ENCODE data around the gene NAALADL2.
"Not testable (repeated sequence)": the region's sequence is repeated elsewhere in the genome, so short reads cannot be mapped to it uniquely, and the experiment has no call there.

Gene NAALADL2

DNA sequence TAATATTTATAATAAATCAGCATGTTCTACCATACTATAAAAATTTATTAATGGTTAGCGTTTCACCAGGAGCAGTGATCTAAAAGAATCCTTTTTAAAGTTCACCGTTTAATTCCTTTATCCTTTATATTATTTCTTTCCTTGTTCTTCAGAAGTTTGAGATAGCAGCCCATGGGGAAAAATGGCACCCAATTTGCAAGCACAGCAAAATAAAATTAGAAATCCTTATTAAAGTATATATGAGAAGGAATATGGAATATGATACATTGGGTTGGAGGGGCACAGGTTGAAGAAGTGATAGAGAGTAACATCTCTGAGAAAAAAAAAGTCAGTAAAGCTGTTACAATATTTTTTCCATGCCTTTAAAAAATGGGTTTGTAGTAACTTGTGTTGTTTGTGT is 892.0 kb downstream of the NAALADL2 start:
- TF ChIP-seq, protein P1, sequence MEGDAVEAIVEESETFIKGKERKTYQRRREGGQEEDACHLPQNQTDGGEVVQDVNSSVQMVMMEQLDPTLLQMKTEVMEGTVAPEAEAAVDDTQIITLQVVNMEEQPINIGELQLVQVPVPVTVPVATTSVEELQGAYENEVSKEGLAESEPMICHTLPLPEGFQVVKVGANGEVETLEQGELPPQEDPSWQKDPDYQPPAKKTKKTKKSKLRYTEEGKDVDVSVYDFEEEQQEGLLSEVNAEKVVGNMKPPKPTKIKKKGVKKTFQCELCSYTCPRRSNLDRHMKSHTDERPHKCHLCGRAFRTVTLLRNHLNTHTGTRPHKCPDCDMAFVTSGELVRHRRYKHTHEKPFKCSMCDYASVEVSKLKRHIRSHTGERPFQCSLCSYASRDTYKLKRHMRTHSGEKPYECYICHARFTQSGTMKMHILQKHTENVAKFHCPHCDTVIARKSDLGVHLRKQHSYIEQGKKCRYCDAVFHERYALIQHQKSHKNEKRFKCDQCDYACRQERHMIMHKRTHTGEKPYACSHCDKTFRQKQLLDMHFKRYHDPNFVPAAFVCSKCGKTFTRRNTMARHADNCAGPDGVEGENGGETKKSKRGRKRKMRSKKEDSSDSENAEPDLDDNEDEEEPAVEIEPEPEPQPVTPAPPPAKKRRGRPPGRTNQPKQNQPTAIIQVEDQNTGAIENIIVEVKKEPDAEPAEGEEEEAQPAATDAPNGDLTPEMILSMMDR (IDR thresholded peaks at IDR 0.05), result no peak
- Histone ChIP-seq H3K4me3 (no peak overlapping the region), H3K27ac (no peak overlapping the region)
- DNase-seq (ENCODE audit: low spot score), result no peak

DNA sequence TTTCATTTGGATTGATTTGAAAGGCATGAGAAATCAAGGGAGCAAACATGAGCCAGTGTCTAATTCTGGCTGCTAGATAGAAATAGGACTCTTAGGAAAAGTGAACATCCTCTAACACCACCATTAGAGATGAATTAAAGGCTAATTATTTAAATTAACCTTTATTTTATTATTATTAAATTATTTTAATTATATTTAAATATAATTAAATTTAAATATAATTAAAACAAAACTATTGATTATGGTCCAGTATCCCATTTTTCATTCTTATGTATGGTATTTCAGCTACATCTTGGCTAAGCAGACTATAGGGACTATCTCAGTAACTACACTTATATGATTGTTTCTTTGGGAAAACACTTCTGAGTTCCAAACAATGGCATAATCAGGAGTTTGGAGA is 904.8 kb downstream of the NAALADL2 start:
- no peak for DNase-seq (ENCODE audit: low spot score)
- TF ChIP-seq, protein P1 (IDR thresholded peaks at IDR 0.05), result no peak
- no peak overlapping the region for H3K27ac ChIP-seq
- no peak overlapping the region for H3K4me3 ChIP-seq

DNA sequence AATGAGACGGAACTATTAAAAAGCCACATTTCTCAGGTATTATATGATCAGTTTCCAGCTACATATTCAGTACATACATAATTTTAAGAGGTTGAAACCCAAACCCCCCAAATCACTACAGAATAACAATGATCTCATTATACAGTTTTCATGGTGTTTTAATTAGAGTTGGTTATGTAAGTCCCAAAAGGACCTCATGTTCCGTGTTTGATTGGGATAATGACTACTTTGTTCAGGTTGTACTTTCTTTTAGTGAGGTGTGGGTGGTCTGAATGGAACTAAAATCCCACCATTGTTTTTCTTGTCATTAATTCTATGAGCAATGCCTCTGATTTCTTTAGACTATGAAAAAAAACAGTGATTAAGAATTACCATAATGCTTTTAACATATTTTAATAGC is 905.6 kb downstream of the NAALADL2 start:
- H3K27ac ChIP-seq, result no peak overlapping the region
- DNase-seq (ENCODE audit: low spot score), result no peak
- TF ChIP-seq, protein P1 (IDR thresholded peaks at IDR 0.05), result no peak
- no peak overlapping the region for H3K4me3 ChIP-seq

DNA sequence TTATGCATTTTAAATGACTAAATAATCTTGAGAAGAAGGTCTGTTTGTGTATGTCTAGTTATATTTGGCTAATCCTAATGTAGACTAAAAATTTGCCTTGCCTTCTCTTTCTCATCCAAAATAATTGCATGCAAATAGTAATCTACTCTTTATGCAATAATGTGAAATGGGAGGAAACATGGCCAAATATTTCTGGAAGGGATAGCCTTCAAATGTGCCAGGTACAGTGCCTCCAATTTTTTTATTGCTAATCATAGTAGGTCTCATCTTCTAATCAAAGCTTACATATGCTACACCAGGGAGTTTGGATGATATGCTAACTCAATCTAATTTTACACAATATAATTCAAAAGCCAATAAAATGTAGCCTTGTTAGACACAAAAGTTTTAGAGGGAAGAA is 911.3 kb downstream of the NAALADL2 start:
- H3K4me3 ChIP-seq, result no peak overlapping the region
- H3K27ac ChIP-seq, result no peak overlapping the region
- TF ChIP-seq, protein P1 (IDR thresholded peaks at IDR 0.05), result no peak
- DNase-seq (ENCODE audit: low spot score), result no peak

DNA sequence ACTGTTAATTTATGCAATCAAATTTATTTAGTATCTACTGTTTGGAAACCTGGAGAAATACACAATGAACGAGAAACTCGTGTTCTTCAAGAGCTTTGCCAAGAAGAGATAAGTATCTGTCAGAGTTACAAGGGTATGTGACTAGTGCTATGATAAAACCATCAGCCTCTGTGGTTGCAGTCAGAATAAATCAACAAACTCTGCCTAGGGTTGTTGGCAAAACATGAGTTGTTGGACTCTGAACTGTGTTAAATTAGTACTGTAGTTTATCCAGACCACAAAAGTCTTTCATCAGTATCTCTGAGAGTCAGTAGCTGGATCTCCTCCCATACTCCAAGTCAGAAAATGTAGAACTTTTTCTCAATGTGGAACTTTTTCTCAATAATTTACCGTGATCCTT is 918.4 kb downstream of the NAALADL2 start:
- Histone ChIP-seq H3K4me3 (no peak overlapping the region), H3K27ac (no peak overlapping the region)
- TF ChIP-seq, protein P1 (IDR thresholded peaks at IDR 0.05), result no peak
- no peak for DNase-seq (ENCODE audit: low spot score)

DNA sequence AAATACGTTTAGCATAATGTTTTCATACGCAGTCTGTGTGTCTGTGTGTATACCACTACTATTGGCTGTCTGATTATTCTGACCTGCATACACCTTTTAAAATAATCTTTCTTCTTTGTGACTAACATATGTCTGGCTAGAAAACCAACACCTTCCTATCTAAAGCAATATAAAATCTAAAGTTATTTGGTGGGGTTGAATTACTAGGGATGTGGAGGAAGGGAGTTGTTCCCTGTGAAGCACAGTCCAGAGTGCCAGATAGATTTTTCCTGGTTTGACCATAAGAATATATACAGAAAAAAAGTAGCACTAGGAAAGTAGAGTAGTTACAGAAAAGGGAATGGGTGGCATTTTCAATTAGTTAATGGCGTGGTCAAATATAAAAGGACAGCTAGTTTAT is 918.8 kb downstream of the NAALADL2 start:
- Histone ChIP-seq H3K27ac (no peak overlapping the region), H3K4me3 (no peak overlapping the region)
- TF ChIP-seq, protein P1 (IDR thresholded peaks at IDR 0.05), result no peak
- no peak for DNase-seq (ENCODE audit: low spot score)

DNA sequence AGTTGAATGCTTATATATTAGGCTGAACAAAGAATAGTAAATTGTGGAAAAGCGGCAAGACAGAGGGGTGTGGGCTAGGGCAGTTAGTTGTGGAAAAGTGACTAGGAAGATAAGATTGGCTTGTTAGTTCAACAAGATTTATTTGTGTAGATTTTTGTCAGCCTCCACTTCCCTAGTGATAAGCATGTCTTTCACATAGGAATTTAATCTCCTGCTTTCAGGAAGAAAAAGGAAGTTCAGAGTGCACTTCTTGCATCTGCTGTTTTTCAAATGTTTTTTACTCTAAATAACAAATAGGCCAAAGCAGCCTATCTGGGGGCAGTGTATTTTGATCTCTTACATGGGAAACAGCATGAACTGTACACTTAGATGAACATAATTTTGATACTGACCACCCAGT is 919.9 kb downstream of the NAALADL2 start:
- TF ChIP-seq, protein P1 (IDR thresholded peaks at IDR 0.05), result no peak
- Histone ChIP-seq H3K27ac (no peak overlapping the region), H3K4me3 (no peak overlapping the region)
- no peak for DNase-seq (ENCODE audit: low spot score)

DNA sequence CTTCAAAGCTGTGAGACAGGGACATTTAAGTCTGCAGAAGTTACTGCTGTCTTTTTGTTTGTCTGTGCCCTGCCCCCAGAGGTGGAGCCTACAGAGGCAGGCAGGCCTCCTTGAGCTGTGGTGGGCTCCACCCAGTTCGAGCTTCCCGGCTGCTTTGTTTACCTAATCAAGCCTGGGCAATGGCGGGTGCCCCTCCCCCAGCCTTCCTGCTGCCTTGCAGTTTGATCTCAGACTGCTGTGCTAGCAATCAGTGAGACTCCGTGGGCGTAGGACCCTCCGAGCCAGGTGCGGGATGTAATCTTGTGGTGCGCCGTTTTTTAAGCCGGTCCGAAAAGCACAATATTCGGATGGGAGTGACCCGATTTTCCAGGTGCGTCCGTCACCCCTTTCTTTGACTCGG is 928.0 kb downstream of the NAALADL2 start:
- not testable (repeated sequence) for DNase-seq (ENCODE audit: low spot score); H3K27ac ChIP-seq; H3K4me3 ChIP-seq
